Measurements from ENCODE around the gene TXN.

GRCh38 chr9:110282018-110282738 lies 25.9 kb upstream of the TXN start:
- TF ChIP-seq CTCF (IDR thresholded peaks at IDR 0.05) (no peak), POLR2A (IDR thresholded peaks at IDR 0.05) (no peak)
